Measurements from ENCODE around the gene FBXW7. TPM values are rescaled to one million over a fixed set of nuclear protein-coding genes. Genes with fewer than 3 reads are reported as not detected.

FBXW7 gene
- total RNA-seq, 4 donors from 2014 or later = 11.6 to 125 (median 49.5) TPM

DNA sequence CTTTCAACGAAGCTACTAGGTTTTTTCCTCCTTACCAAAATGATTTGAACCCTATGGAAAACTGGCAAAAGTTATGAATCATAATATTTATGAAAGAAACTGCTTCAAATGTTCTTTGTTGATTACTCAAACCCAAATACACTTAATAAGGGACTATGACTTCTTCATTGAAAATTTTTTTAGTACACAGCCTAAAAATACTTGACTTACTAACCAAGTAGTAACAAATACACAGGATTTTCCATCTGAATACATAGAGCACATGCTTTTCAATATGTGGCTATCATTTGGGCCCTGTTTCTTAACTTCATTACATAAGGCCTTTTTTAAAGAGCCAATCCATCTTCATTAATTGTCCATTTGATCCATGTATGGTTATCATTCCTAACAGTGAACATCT, 171.5 kb downstream of the FBXW7 start:
- TF ChIP-seq POLR2A (IDR thresholded peaks at IDR 0.05) (no peak), EP300 (IDR thresholded peaks at IDR 0.05; ENCODE audit: low read depth) (no peak), POLR2AphosphoS5 (IDR thresholded peaks at IDR 0.05) (no peak)
- TF ChIP-seq, protein P1, sequence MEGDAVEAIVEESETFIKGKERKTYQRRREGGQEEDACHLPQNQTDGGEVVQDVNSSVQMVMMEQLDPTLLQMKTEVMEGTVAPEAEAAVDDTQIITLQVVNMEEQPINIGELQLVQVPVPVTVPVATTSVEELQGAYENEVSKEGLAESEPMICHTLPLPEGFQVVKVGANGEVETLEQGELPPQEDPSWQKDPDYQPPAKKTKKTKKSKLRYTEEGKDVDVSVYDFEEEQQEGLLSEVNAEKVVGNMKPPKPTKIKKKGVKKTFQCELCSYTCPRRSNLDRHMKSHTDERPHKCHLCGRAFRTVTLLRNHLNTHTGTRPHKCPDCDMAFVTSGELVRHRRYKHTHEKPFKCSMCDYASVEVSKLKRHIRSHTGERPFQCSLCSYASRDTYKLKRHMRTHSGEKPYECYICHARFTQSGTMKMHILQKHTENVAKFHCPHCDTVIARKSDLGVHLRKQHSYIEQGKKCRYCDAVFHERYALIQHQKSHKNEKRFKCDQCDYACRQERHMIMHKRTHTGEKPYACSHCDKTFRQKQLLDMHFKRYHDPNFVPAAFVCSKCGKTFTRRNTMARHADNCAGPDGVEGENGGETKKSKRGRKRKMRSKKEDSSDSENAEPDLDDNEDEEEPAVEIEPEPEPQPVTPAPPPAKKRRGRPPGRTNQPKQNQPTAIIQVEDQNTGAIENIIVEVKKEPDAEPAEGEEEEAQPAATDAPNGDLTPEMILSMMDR (IDR thresholded peaks at IDR 0.05) = no peak
- in situ Hi-C loops (cut with MboI; ENCODE audit: low pct_ligation_motif_present in 1 of 4, low pct_unique_long_range_greater_than_20kb in 1 of 4, low sequenced_read_pairs in 3 of 4) = no loop called here
- Histone ChIP-seq H3K4me3 (no peak overlapping the region), H3K27me3 (no peaks in the 10 kb centered on the region), H3K36me3 (no peaks in the 10 kb centered on the region), H3K4me1 (no peaks in the 10 kb centered on the region), H3K9me3 (no peaks in the 10 kb centered on the region), H3K27ac (no peak overlapping the region)
- DNase-seq = no peak
- 67 to 71% methylated on average over 1 of the region's 1 CpG for WGBS, 2 donors (ENCODE audit: low coverage in 1 of 2)
- intact Hi-C loops (cut with DNase I; ENCODE audit: low total_unique reads) = no loop called here

DNA sequence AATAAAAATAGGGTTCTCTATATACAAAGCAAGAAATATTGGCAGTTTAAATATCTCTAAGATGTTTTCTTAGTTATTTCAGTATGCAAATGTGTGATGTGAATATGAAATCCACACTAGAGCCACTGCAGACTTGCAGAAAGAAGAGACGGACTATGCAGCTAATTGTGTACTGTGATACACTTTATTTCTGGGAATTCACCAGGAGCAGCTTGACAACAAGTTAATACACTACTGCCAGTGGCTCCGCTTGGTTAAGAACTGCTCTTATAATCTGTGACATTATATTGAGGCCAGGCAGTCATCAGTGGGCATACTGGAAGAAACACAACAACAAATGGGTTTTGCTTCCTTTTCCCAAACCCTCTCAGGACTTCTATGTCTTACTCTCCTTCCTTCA, 172.0 kb downstream of the FBXW7 start:
- TF ChIP-seq POLR2A (IDR thresholded peaks at IDR 0.05) (no peak), POLR2AphosphoS5 (IDR thresholded peaks at IDR 0.05) (no peak), EP300 (IDR thresholded peaks at IDR 0.05; ENCODE audit: low read depth) (no peak)
- TF ChIP-seq, protein P1 (IDR thresholded peaks at IDR 0.05) = no peak
- in situ Hi-C loops (cut with MboI; ENCODE audit: low pct_ligation_motif_present in 1 of 4, low pct_unique_long_range_greater_than_20kb in 1 of 4, low sequenced_read_pairs in 3 of 4) = no loop called here

GRCh38 chr4:152363086-152363485, 172.8 kb downstream of the FBXW7 start:
- Histone ChIP-seq H3K27me3 (no peaks in the 10 kb centered on the region), H3K4me1 (no peaks in the 10 kb centered on the region), H3K9me3 (no peaks in the 10 kb centered on the region), H3K4me3 (no peak overlapping the region), H3K36me3 (no peaks in the 10 kb centered on the region), H3K27ac (no peak overlapping the region)
- intact Hi-C loops (cut with DNase I; ENCODE audit: low total_unique reads) (no loop called here), in situ Hi-C loops (cut with MboI; ENCODE audit: low pct_ligation_motif_present in 1 of 4, low pct_unique_long_range_greater_than_20kb in 1 of 4, low sequenced_read_pairs in 3 of 4) (no loop called here)
- no peak for DNase-seq
- TF ChIP-seq POLR2A (IDR thresholded peaks at IDR 0.05) (no peak), POLR2AphosphoS5 (IDR thresholded peaks at IDR 0.05) (no peak), EP300 (IDR thresholded peaks at IDR 0.05; ENCODE audit: low read depth) (no peak)
- TF ChIP-seq, protein P1 (IDR thresholded peaks at IDR 0.05) = no peak

More for the DNA sequence above, 172.0 kb downstream of the FBXW7 start:
- no peaks in the 10 kb centered on the region for H3K36me3 ChIP-seq
- H3K27ac ChIP-seq = no peak overlapping the region
- no peak for DNase-seq
- intact Hi-C loops (cut with DNase I; ENCODE audit: low total_unique reads) = no loop called here
- no peaks in the 10 kb centered on the region for H3K27me3 ChIP-seq
- no peaks in the 10 kb centered on the region for H3K9me3 ChIP-seq
- H3K4me3 ChIP-seq = no peak overlapping the region
- 89 to 92% methylated on average over 2 of the region's 2 CpGs for WGBS, 2 donors (ENCODE audit: low coverage in 1 of 2)
- H3K4me1 ChIP-seq = no peaks in the 10 kb centered on the region

- Histone ChIP-seq H3K4me3 (no peak overlapping the region), H3K4me1 (no peaks in the 10 kb centered on the region), H3K36me3 (no peaks in the 10 kb centered on the region), H3K27me3 (no peaks in the 10 kb centered on the region), H3K9me3 (no peaks in the 10 kb centered on the region), H3K27ac (no peak overlapping the region)
- intact Hi-C loops (cut with DNase I; ENCODE audit: low total_unique reads) (no loop called here), in situ Hi-C loops (cut with MboI; ENCODE audit: low pct_ligation_motif_present in 1 of 4, low pct_unique_long_range_greater_than_20kb in 1 of 4, low sequenced_read_pairs in 3 of 4) (no loop called here)
- WGBS, 2 donors (ENCODE audit: low coverage in 1 of 2) = 85 to 98% methylated on average over 1 of the region's 1 CpG
- TF ChIP-seq, protein P1 (IDR thresholded peaks at IDR 0.05) = no peak
- TF ChIP-seq POLR2A (IDR thresholded peaks at IDR 0.05) (no peak), EP300 (IDR thresholded peaks at IDR 0.05; ENCODE audit: low read depth) (no peak), POLR2AphosphoS5 (IDR thresholded peaks at IDR 0.05) (no peak)
- no peak for DNase-seq
Observed at GRCh38 chr4:152360045-152360410, 175.9 kb downstream of the FBXW7 start.

Measured in transverse colon (tissue), 4 donors.